Karpas-422 (cell line): ENCODE results near the gene PTK6. TPM values are rescaled to one million over a fixed set of nuclear protein-coding genes. Genes with fewer than 3 reads are reported as not detected.

Source experiments
- DNase-seq: peaks from one replicate; pipeline ENCODE4 v3.0.0-alpha.2; 2015
- H2AFZ ChIP-seq: fragments of 200-600 bp; sonication (generic); 2 replicates; pipeline ENCODE4 v1.6.1; 2014; ENCODE audit warnings: antibody characterized with exemption, low read length, mixed read lengths
- H3K27ac ChIP-seq: fragments of 200-600 bp; sonication (generic); 2 replicates; pipeline ENCODE4 v1.5.1; 2014; ENCODE audit warnings: mild to moderate bottlenecking, low read length, moderate library complexity
- H3K27me3 ChIP-seq: fragments of 200-600 bp; sonication (generic); 2 replicates; pipeline ENCODE4 v1.6.1; 2014; ENCODE audit warnings: low read length, mixed read lengths
- H3K36me3 ChIP-seq: fragments of 200-600 bp; sonication (generic); 2 replicates; pipeline ENCODE4 v1.6.1; 2014; ENCODE audit warnings: low read length, mixed read lengths; ENCODE audit not compliant: insufficient read depth
- H3K4me1 ChIP-seq: fragments of 200-600 bp; sonication (generic); 2 replicates; pipeline ENCODE4 v1.6.1; 2014; ENCODE audit warnings: mild to moderate bottlenecking, low read length, mixed read lengths
- H3K4me2 ChIP-seq: fragments of 200-600 bp; sonication (generic); 2 replicates; pipeline ENCODE4 v1.6.1; 2014; ENCODE audit warnings: low read length, low read depth, mild to moderate bottlenecking; ENCODE audit not compliant: poor library complexity, severe bottlenecking
- H3K4me3 ChIP-seq: fragments of 200-600 bp; sonication (generic); 2 replicates; pipeline ENCODE4 v1.5.1; 2014; ENCODE audit warnings: mild to moderate bottlenecking, antibody characterized with exemption, low read length, mixed read lengths
- H3K79me2 ChIP-seq: fragments of 200-600 bp; sonication (generic); 2 replicates; pipeline ENCODE4 v1.6.1; 2014; ENCODE audit warnings: mild to moderate bottlenecking, low read length, mixed read lengths
- H3K9ac ChIP-seq: fragments of 200-600 bp; sonication (generic); 2 replicates; pipeline ENCODE4 v1.6.0; 2014; ENCODE audit warnings: low read length
- H3K9me2 ChIP-seq: fragments of 200-600 bp; sonication (generic), shearing (Covaris generic); replicated peaks from 2 replicates; pipeline ENCODE4 v1.6.0; 2014; ENCODE audit warnings: mild to moderate bottlenecking, low read length, moderate library complexity; ENCODE audit not compliant: insufficient read depth
- H3K9me3 ChIP-seq: fragments of 300-700, 200-600 bp; sonication (generic); 2 replicates; pipeline ENCODE4 v1.6.1; 2014; ENCODE audit warnings: low read length, mixed read lengths
- H4K20me1 ChIP-seq: fragments of 200-600 bp; sonication (generic); 2 replicates; pipeline ENCODE4 v1.6.1; 2014; ENCODE audit warnings: mild to moderate bottlenecking, antibody characterized with exemption, low read length, low read depth; ENCODE audit not compliant: insufficient read depth
- total RNA-seq: library from RNA; depleted of rRNA; stranded (reverse); fragments of >200 nt; shearing (Covaris generic); gene quantifications from 2 replicates; pipeline ENCODE4 v1.2.3, GENCODE V29; 2014; ENCODE audit warnings: low replicate concordance

PTK6 gene
- total RNA-seq, 1 experiment from 2014 or later: not detected

DNA sequence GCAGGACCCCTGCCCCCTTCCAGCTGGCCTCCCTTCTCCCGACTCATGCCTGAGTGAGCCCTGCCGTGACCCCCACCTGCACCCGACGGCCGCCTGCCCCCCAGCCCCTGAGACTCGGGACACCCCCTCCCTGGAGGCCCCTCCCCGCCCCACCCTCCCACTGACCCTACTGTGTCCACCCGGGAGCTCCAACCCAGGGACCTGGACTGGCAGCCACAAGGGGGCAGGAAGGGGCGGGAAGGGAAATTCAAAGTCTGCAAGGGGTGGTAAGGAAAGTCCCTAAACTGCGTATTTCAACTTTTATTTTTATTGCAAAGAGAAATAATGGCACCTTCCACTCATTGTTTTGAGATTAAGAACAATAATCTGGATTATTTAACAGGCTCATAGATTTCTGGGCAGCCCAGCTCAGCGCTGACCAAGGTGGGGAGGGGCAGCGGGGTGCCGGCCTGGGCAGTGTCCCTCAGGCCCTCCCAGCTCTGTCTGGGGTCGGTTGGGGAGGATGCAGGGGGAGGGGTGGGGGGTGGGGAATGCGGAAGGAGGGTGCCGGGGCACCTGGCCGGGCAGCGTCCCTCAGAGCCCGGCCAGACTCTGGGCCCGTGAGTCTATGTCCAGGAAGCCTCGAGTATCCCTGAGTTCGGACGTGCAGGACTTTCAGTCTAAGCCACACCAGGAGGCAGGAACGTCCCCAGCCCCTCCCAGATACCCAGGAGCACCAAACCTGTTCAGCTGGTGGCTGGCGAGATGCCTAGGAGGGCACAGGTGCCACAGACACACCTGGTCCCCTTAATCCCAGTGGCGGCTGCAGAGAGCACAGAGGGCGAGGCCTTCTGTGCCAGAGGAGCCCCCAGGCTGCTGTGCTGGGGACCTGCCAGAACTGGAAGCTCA is 1.3 kb upstream of the PTK6 start:
- no peak overlapping the region for H3K9ac ChIP-seq
- DNase-seq: no peak

DNA sequence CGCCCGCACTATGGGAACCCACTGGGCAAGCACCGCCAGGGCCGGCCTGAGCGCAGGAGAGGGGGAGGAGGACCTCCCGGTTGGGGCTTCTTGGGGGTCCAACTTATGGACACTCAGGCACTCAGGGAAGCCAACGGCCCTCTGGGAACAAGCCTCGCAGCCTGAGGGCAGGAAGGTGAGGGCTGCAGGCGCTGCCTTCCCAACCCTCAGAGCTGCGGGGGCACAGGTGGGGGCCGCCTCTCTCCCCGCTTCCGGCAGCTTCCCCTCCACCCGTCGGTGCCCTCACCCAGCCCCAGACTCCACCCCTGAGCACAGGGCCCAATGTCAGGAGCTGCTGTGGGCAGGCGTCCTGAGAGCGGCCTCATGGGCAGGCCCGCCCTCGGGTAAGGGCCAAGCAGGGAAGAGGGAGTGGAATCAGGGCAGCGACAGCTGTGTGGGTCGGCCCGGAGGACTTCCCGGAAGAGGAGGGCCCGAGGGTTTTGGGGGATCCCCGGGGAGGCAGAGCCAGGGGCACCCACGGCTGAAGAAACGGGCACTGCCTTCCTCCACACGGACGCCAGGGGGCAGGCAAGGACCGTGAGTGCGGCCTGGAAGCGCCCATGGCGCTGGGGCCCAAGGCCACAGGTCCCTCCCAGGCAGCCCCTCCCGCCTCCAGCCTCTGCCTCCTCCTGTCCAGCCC is 488 bp upstream of the PTK6 start:
- H3K36me3 ChIP-seq: no peaks in the 10 kb centered on the region
- H4K20me1 ChIP-seq: 0 out of 2 replicates have a peak, but pooled peaks cover 2% of the 10 kb centered on the region
- H2AFZ ChIP-seq: peak overlapping the region; percentile 57; the same call in 1 of the 2 replicates
- no peaks in the 10 kb centered on the region for H3K79me2 ChIP-seq
- peak overlapping the region; percentile 75 for H3K9ac ChIP-seq
- no peaks in the 10 kb centered on the region for H3K9me3 ChIP-seq
- peak; percentile 98 for DNase-seq
- H3K4me2 ChIP-seq: peak overlapping the region; percentile 84
- peaks cover 27% of the 10 kb centered on the region for H3K4me1 ChIP-seq
- H3K9me2 ChIP-seq: no peaks in the 10 kb centered on the region
- H3K4me3 ChIP-seq: peak overlapping the region; percentile 68
- no peaks in the 10 kb centered on the region for H3K27me3 ChIP-seq
- peak overlapping the region; percentile 35; the same call in 1 of the 2 replicates for H3K27ac ChIP-seq

More for the DNA sequence above, 1.3 kb upstream of the PTK6 start:
- Histone ChIP-seq H2AFZ (no peak overlapping the region), H4K20me1 (0 out of 2 replicates have a peak, but pooled peaks cover 2% of the 10 kb centered on the region), H3K9me3 (no peaks in the 10 kb centered on the region), H3K27me3 (no peaks in the 10 kb centered on the region), H3K27ac (no peak overlapping the region), H3K36me3 (no peaks in the 10 kb centered on the region), H3K4me2 (peak overlapping the region; percentile 84), H3K4me1 (peaks cover 32% of the 10 kb centered on the region), H3K4me3 (peak overlapping the region; percentile 68; the same call in 1 of the 2 replicates), H3K79me2 (no peaks in the 10 kb centered on the region), H3K9me2 (no peaks in the 10 kb centered on the region)

DNA sequence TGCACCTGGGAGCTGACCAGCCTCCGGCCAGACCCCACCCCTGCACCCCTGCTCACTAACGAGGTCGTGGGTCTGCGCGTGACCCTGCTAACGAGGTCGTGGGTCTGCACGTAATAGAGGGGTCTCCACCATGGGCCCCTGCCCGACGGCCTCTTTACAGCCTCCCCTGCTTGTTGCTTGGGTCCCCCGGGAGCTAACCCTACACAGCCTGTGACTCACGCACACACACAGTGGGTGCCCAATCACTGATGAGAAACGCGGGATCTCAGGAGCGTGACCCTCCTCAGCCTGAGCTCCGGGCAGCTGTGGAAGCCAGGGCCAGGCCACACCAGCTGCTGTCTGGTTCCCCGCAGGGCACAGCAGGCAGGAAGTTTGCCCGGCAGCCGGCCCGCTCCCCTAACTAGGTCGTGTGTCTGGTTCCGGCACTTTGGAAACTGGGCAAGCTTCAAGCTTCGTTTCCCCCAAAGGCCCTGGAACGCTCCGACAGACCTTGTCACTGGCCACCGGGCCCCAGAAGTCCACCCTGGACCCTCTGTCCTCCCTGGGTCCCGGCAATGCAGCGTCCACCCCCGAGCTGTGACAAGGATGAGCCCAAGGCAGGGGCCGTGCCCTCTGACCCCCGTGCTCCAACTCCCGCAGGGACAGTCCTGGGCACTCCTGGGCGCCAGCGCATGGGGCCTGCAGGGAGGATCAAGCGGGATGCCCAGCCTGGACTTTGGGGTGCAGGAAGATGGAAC is 767 bp downstream of the PTK6 start:
- no peak overlapping the region for H3K27ac ChIP-seq
- no peak overlapping the region for H2AFZ ChIP-seq
- no peak overlapping the region for H3K4me3 ChIP-seq
- no peak for DNase-seq
- no peaks in the 10 kb centered on the region for H3K36me3 ChIP-seq
- H3K9me2 ChIP-seq: no peaks in the 10 kb centered on the region
- no peaks in the 10 kb centered on the region for H3K79me2 ChIP-seq
- H3K9ac ChIP-seq: no peak overlapping the region
- H3K27me3 ChIP-seq: no peaks in the 10 kb centered on the region
- H3K4me1 ChIP-seq: peaks cover 23% of the 10 kb centered on the region
- H4K20me1 ChIP-seq: no peaks in the 10 kb centered on the region
- H3K9me3 ChIP-seq: no peaks in the 10 kb centered on the region
- H3K4me2 ChIP-seq: peak overlapping the region; percentile 84

DNA sequence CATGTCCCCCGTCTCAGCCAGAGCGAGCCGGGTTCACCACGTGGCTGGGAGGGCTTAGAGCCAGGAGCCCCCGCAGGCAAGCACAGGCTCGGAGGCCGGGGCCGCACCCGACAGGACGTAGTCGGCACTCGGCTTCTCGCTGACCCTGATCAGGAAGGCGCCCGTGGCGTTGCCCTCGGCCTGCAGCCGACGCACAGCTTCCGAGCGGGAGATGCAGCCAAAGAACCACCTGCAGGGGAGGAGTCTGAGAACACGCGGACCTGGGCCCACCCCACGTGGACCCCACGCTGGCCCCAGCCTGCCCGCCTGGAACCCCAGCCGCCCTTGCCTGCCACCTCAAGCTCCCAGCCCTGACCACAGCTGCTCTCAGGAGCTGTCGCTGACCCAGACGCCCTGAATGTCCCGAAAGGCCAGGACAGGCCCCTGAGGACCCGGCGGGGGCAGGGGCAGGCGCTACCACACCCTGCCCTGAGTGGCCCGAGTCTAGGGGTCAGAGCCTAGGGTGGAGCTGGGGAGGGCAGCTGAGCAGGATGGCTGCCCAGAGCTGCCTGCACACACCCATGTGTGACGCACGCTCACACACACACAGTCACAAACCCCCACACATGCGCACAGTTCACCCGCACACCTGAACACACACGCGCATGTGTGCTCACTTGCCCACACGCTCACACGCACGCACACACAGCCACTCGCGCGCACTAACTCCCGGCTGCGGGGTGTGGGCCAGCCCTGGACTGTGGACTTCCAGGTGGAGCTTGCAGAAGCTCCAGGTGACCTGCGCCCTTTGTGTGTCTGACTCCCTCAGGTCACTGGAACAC is 2.1 kb downstream of the PTK6 start:
- no peak for DNase-seq
- Histone ChIP-seq H2AFZ (no peak overlapping the region), H3K36me3 (no peaks in the 10 kb centered on the region), H3K4me1 (peaks cover 23% of the 10 kb centered on the region), H3K9ac (no peak overlapping the region), H3K27me3 (no peaks in the 10 kb centered on the region), H3K9me2 (no peaks in the 10 kb centered on the region), H4K20me1 (no peaks in the 10 kb centered on the region), H3K4me2 (no peak overlapping the region), H3K79me2 (no peaks in the 10 kb centered on the region), H3K9me3 (no peaks in the 10 kb centered on the region), H3K27ac (no peak overlapping the region), H3K4me3 (no peak overlapping the region)

DNA sequence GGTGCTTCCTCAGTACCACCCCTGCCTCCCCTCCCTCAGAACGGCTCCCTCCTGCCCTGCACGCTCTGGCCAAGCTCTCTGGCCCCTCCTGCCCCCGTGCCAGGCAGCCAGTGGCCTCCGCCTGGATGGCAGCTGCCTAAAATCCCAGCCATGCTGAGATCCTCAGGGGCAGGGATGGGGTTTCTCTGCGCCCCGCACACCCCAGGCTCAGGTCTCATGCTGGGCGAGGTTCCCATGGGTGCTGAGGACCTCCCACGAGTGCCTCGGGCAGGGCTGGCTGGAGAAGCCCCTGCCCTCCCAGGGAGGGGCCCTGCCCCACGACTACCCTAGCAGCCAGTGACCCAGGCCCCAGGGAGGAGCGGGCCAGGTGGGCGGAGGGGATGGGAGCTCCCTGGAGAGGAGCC is 2.7 kb downstream of the PTK6 start:
- Histone ChIP-seq H3K4me1 (peaks cover 23% of the 10 kb centered on the region), H3K27me3 (no peaks in the 10 kb centered on the region), H2AFZ (no peak overlapping the region), H3K79me2 (no peaks in the 10 kb centered on the region), H3K36me3 (no peaks in the 10 kb centered on the region), H3K27ac (no peak overlapping the region), H3K9ac (no peak overlapping the region), H3K9me2 (no peaks in the 10 kb centered on the region), H4K20me1 (no peaks in the 10 kb centered on the region), H3K9me3 (no peaks in the 10 kb centered on the region), H3K4me3 (no peak overlapping the region), H3K4me2 (no peak overlapping the region)
- DNase-seq: no peak

DNA sequence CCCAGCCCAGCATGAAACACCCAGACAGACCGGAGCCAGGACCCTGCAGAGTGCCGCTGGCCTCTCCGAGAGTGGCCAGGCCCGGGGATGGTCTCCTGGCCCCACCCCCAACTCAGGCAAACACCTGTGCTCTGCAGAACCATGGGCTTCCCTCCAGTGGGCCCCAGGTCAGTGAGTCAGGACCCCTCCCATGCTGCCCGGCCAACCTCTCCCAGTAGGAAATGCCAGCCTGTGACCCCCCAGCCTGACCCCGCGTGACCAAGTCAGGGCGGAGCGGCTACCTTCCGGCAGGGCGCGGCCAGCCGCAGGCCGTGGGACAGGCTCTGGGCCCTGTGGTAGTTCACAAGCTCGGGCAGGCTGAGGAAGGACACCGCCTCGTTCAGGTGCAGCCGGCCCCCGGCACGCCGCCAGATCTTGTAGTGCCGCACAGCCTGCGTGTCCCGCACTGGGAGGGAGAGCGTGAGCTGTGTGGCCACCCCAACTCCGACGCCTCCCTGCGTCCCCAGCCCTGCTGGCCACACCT is 3.2 kb downstream of the PTK6 start:
- Histone ChIP-seq H3K27me3 (no peaks in the 10 kb centered on the region), H3K9me2 (no peaks in the 10 kb centered on the region), H3K4me3 (no peak overlapping the region), H3K4me2 (no peak overlapping the region), H4K20me1 (no peaks in the 10 kb centered on the region), H3K4me1 (peaks cover 21% of the 10 kb centered on the region), H3K9me3 (no peaks in the 10 kb centered on the region), H3K9ac (no peak overlapping the region), H2AFZ (no peak overlapping the region), H3K36me3 (no peaks in the 10 kb centered on the region), H3K27ac (no peak overlapping the region), H3K79me2 (no peaks in the 10 kb centered on the region)
- DNase-seq: no peak

DNA sequence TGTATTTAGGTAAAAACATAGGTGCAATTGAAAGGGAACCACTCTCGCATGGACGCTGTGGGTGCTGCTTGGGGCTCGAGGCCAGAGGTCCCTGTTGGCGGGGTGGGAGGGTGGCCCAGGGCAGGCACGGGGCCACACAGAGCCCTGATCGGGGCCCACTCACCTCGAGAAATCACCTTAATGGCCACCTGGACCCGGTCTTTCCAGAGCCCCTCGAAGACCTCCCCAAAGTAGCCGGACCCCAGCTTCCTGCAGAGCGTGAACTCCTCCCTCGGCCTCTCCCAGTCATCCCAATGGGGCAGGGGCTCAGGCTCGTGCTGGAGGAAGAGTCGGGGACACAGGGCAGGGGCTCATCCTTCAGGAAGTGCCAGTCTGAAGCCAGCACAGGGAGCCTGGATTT is 3.8 kb downstream of the PTK6 start:
- H3K36me3 ChIP-seq: no peaks in the 10 kb centered on the region
- H3K9me3 ChIP-seq: no peaks in the 10 kb centered on the region
- no peaks in the 10 kb centered on the region for H3K27me3 ChIP-seq
- H3K4me1 ChIP-seq: peaks cover 16% of the 10 kb centered on the region
- no peak overlapping the region for H3K4me3 ChIP-seq
- no peaks in the 10 kb centered on the region for H3K79me2 ChIP-seq
- no peak overlapping the region for H2AFZ ChIP-seq
- no peaks in the 10 kb centered on the region for H3K9me2 ChIP-seq
- no peak overlapping the region for H3K27ac ChIP-seq
- H4K20me1 ChIP-seq: no peaks in the 10 kb centered on the region
- no peak overlapping the region for H3K9ac ChIP-seq
- no peak for DNase-seq
- no peak overlapping the region for H3K4me2 ChIP-seq
